HepG2 (cell line): Measurements from ENCODE around the gene GIMAP1. TPM values are rescaled to one million over a fixed set of nuclear protein-coding genes. Genes with fewer than 3 reads are reported as not detected.

Experiments
- polyA plus RNA-seq, 8 experiments: library from polyadenylated mRNA; depleted of rRNA in 3 of 8; stranded (reverse) in 7 of 8; unstranded in 1 of 8; fragments of >200 nt; fragmentation: Illumina TruSeq in 4 of 8; extraction: Trizol in 4 of 8; gene quantifications; 2 replicates each; pipeline versions ENCODE4 v1.2.1 to v1.2.3, GENCODE V29; 2011 to 2016; ENCODE audit warnings: low read depth in 4 of 8, missing spikeins in 1 of 8, mixed read lengths in 1 of 8; ENCODE audit not compliant: insufficient read depth in 1 of 8
- total RNA-seq, 5 experiments: library from RNA; depleted of rRNA; stranded (reverse); fragments of >200 nt; fragmentation: Illumina TruSeq; extraction: Trizol; gene quantifications; 2 replicates each; pipeline ENCODE4 v1.2.3, GENCODE V29; 2016; ENCODE audit warnings: low read depth in 1 of 5

Gene GIMAP1
- total and polyA plus RNA-seq, 2 of the 13 experiments (the other 11 are each of a cell fraction or from before 2014, with no cell fraction given): not detected

Other genes starting within 250 kb of the GIMAP1 start
- gene GIMAP7, start 201.7 kb upstream of the GIMAP1 start, total RNA-seq (2016; rRNA removed; fragmentation: Illumina TruSeq; extraction: Trizol): not detected in 2 replicates
- not detected in 2 replicates for gene GIMAP7, start 201.7 kb upstream of the GIMAP1 start, polyA plus RNA-seq (2011; rRNA removed)
- not detected in 2 replicates for gene GIMAP4, start 149.2 kb upstream of the GIMAP1 start, total RNA-seq (2016; rRNA removed; fragmentation: Illumina TruSeq; extraction: Trizol)
- gene GIMAP4, start 149.2 kb upstream of the GIMAP1 start, polyA plus RNA-seq (2011; rRNA removed): not detected in 2 replicates
- not detected in 2 replicates for gene GIMAP6, start 84.2 kb upstream of the GIMAP1 start, total RNA-seq (2016; rRNA removed; fragmentation: Illumina TruSeq; extraction: Trizol)
- gene GIMAP6, start 84.2 kb upstream of the GIMAP1 start, polyA plus RNA-seq (2011; rRNA removed): not detected in 2 replicates
- 1.4 and 2.2 TPM in 2 replicates for gene GIMAP2, start 30.9 kb upstream of the GIMAP1 start, total RNA-seq (2016; rRNA removed; fragmentation: Illumina TruSeq; extraction: Trizol)
- gene GIMAP2, start 30.9 kb upstream of the GIMAP1 start, polyA plus RNA-seq (2011; rRNA removed): 0.49 and 0.67 TPM in 2 replicates
- gene GIMAP5, start 20.8 kb downstream of the GIMAP1 start, total RNA-seq (2016; rRNA removed; fragmentation: Illumina TruSeq; extraction: Trizol): not detected in 2 replicates
- gene GIMAP5, start 20.8 kb downstream of the GIMAP1 start, polyA plus RNA-seq (2011; rRNA removed): not detected in 2 replicates
- not detected in 2 replicates for gene TMEM176B, start 83.8 kb downstream of the GIMAP1 start, total RNA-seq (2016; rRNA removed; fragmentation: Illumina TruSeq; extraction: Trizol)
- gene TMEM176B, start 83.8 kb downstream of the GIMAP1 start, polyA plus RNA-seq (2011; rRNA removed): not detected in 2 replicates
- not detected in 2 replicates for gene TMEM176A, start 84.2 kb downstream of the GIMAP1 start, total RNA-seq (2016; rRNA removed; fragmentation: Illumina TruSeq; extraction: Trizol)
- not detected in 2 replicates for gene TMEM176A, start 84.2 kb downstream of the GIMAP1 start, polyA plus RNA-seq (2011; rRNA removed)
- gene AOC1, start 135.9 kb downstream of the GIMAP1 start, total RNA-seq (2016; rRNA removed; fragmentation: Illumina TruSeq; extraction: Trizol): not detected in 2 replicates
- not detected in 2 replicates for gene AOC1, start 135.9 kb downstream of the GIMAP1 start, polyA plus RNA-seq (2011; rRNA removed)